Measurements from ENCODE around the gene TADA2B. TPM values are rescaled to one million over a fixed set of nuclear protein-coding genes. Genes with fewer than 3 reads are reported as not detected.

The TADA2B gene
- total and polyA plus RNA-seq, 2 donors (not counting 1 experiment from before 2014, with no cell fraction given) = 13.6 to 38.5 TPM

- H4K20me1 ChIP-seq (ENCODE audit: control insufficient read depth, insufficient read depth, low read length, poor library complexity, severe bottlenecking) = peaks cover 98% of the 10 kb centered on the region
- peaks cover 25 to 42% of the 10 kb centered on the region in 2 donors for H3K4me1 ChIP-seq (ENCODE audit: control insufficient read depth in 2 of 2, insufficient read depth in 2 of 2, low read length in 2 of 2)
- Mint-ChIP-seq H3K27ac (no peak overlapping the region), H3K27me3 (no peaks in the 10 kb centered on the region), H3K4me1 (peaks cover 53% of the 10 kb centered on the region), H3K9me3 (ENCODE audit: insufficient read depth) (no peaks in the 10 kb centered on the region), H3K4me3 (no peak overlapping the region)
- peaks cover 100% of the 10 kb centered on the region for H3K79me2 ChIP-seq (ENCODE audit: control insufficient read depth, insufficient read depth, low read length)
- ATAC-seq (ENCODE audit: low read depth) (no peak), DNase-seq (no peak)
- H3K4me3 ChIP-seq (ENCODE audit: control extremely low read depth in 1 of 5, extremely low read depth in 1 of 5, insufficient read depth in 1 of 5, low read depth in 2 of 5, low read length in 4 of 5) = no peak overlapping the region
- H2AFZ ChIP-seq (ENCODE audit: insufficient read depth, low read depth, low read length, poor library complexity, severe bottlenecking) = no peak overlapping the region
- ChIA-PET CTCF (interaction anchor here (9.5 kb wide), 1 partner anchor 17 kb away, joined by 164 read pairs; the partner anchor contains the start of gene GRPEL1), POLR2A (no interaction called here)
- H3K9me3 ChIP-seq (ENCODE audit: control extremely low read depth in 1 of 3, control insufficient read depth in 2 of 3, insufficient read depth in 1 of 3, low read length in 2 of 3) = no peaks in the 10 kb centered on the region
- peaks cover 3 to 32% of the 10 kb centered on the region in 2 experiments for H3K36me3 ChIP-seq (replicated peaks in 1 of 2; ENCODE audit: control extremely low read depth in 1 of 2, control insufficient read depth in 1 of 2, extremely low read depth in 1 of 2, insufficient read depth in 2 of 2, low read length in 1 of 2)
- TF ChIP-seq CTCF (IDR thresholded peaks at IDR 0.05) = no peak
- no peak for TF ChIP-seq EZH2 (IDR thresholded peaks at IDR 0.05; ENCODE audit: borderline replicate concordance, insufficient read depth, low read depth, low read length, poor library complexity, severe bottlenecking)
- intact Hi-C loops (cut with micrococcal nuclease) = no loop called here
- H3K27me3 ChIP-seq (replicated peaks in 1 of 4; ENCODE audit: control extremely low read depth in 1 of 4, control insufficient read depth in 3 of 4, insufficient read depth in 4 of 4, low read length in 3 of 4) = no peaks in the 10 kb centered on the region
- WGBS (ENCODE audit: insufficient coverage) = 100% methylated on average over 4 of the region's 4 CpGs
- H3K9ac ChIP-seq (ENCODE audit: low read length) = no peak overlapping the region
- H3K4me2 ChIP-seq (replicated peaks; ENCODE audit: low read depth, low read length, poor library complexity, severe bottlenecking) = no peak overlapping the region
- no peak overlapping the region for H3K27ac ChIP-seq (ENCODE audit: low read length in 2 of 2)
These were observed 6.1 kb downstream of the TADA2B start for GRCh38 chr4:7049295-7049694.

GRCh38 chr4:7049739-7050138 lies 6.6 kb downstream of the TADA2B start:
- H3K4me3 ChIP-seq (ENCODE audit: control extremely low read depth in 1 of 5, extremely low read depth in 1 of 5, insufficient read depth in 1 of 5, low read depth in 2 of 5, low read length in 4 of 5) = no peak overlapping the region
- WGBS (ENCODE audit: insufficient coverage) = 94% methylated on average over 11 of the region's 11 CpGs
- H3K27ac ChIP-seq (ENCODE audit: low read length in 2 of 2) = no peak overlapping the region
- CTCF ChIA-PET = interaction anchor here (9.5 kb wide), 1 partner anchor 17 kb away, joined by 164 read pairs; the partner anchor contains the start of gene GRPEL1
- H2AFZ ChIP-seq (ENCODE audit: insufficient read depth, low read depth, low read length, poor library complexity, severe bottlenecking) = no peak overlapping the region
- POLR2A ChIA-PET = no interaction called here
- Mint-ChIP-seq H3K27me3 (no peaks in the 10 kb centered on the region), H3K4me1 (peaks cover 48% of the 10 kb centered on the region), H3K4me3 (no peak overlapping the region), H3K27ac (no peak overlapping the region), H3K9me3 (ENCODE audit: insufficient read depth) (no peaks in the 10 kb centered on the region)
- peaks cover 21 to 37% of the 10 kb centered on the region in 2 donors for H3K4me1 ChIP-seq (ENCODE audit: control insufficient read depth in 2 of 2, insufficient read depth in 2 of 2, low read length in 2 of 2)
- no peaks in the 10 kb centered on the region for H3K9me3 ChIP-seq (ENCODE audit: control extremely low read depth in 1 of 3, control insufficient read depth in 2 of 3, insufficient read depth in 1 of 3, low read length in 2 of 3)
- peaks cover 100% of the 10 kb centered on the region for H3K79me2 ChIP-seq (ENCODE audit: control insufficient read depth, insufficient read depth, low read length)
- no peak overlapping the region for H3K4me2 ChIP-seq (replicated peaks; ENCODE audit: low read depth, low read length, poor library complexity, severe bottlenecking)
- H3K27me3 ChIP-seq (replicated peaks in 1 of 4; ENCODE audit: control extremely low read depth in 1 of 4, control insufficient read depth in 3 of 4, insufficient read depth in 4 of 4, low read length in 3 of 4) = no peaks in the 10 kb centered on the region
- ATAC-seq (ENCODE audit: low read depth) (no peak), DNase-seq (no peak)
- H3K9ac ChIP-seq (ENCODE audit: low read length) = no peak overlapping the region
- no peak for TF ChIP-seq CTCF (IDR thresholded peaks at IDR 0.05)
- no peak for TF ChIP-seq EZH2 (IDR thresholded peaks at IDR 0.05; ENCODE audit: borderline replicate concordance, insufficient read depth, low read depth, low read length, poor library complexity, severe bottlenecking)
- peaks cover 98% of the 10 kb centered on the region for H4K20me1 ChIP-seq (ENCODE audit: control insufficient read depth, insufficient read depth, low read length, poor library complexity, severe bottlenecking)
- intact Hi-C loops (cut with micrococcal nuclease) = no loop called here
- H3K36me3 ChIP-seq (replicated peaks in 1 of 2; ENCODE audit: control extremely low read depth in 1 of 2, control insufficient read depth in 1 of 2, extremely low read depth in 1 of 2, insufficient read depth in 2 of 2, low read length in 1 of 2) = peaks cover 3 to 36% of the 10 kb centered on the region in 2 experiments

All from B cell (primary cell).